Fibroblast of peridontal ligament (primary cell): ENCODE measurements around the gene WARS2.

Source experiments
- DNase-seq: peaks from one replicate; pipeline ENCODE4 v3.0.0-alpha.2; 2010; ENCODE audit errors: extremely low read depth

The WARS2 gene

GRCh38 chr1:119027759-119028158, 112.7 kb downstream of the WARS2 start:
- no peak for DNase-seq

GRCh38 chr1:119026956-119027355, 113.5 kb downstream of the WARS2 start:
- DNase-seq = no peak

GRCh38 chr1:119015547-119015946, 124.9 kb downstream of the WARS2 start:
- DNase-seq = no peak

GRCh38 chr1:119012383-119012782, 128.1 kb downstream of the WARS2 start:
- DNase-seq = no peak

GRCh38 chr1:119011706-119012105, 128.7 kb downstream of the WARS2 start:
- no peak for DNase-seq

- no peak for DNase-seq
Observed at GRCh38 chr1:119011116-119011515, 129.3 kb downstream of the WARS2 start.

- DNase-seq = no peak
Observed at GRCh38 chr1:119010201-119010600, 130.3 kb downstream of the WARS2 start.

- no peak for DNase-seq
Observed at GRCh38 chr1:119009312-119009655, 131.2 kb downstream of the WARS2 start.

GRCh38 chr1:119008483-119009311, 131.8 kb downstream of the WARS2 start:
- peak; percentile 65 for DNase-seq

GRCh38 chr1:119007670-119008482, 132.6 kb downstream of the WARS2 start:
- no peak for DNase-seq

- no peak for DNase-seq
Observed at GRCh38 chr1:119007339-119007669, 133.1 kb downstream of the WARS2 start.

GRCh38 chr1:119006406-119007279, 133.8 kb downstream of the WARS2 start:
- DNase-seq = no peak

GRCh38 chr1:119005724-119006405, 134.6 kb downstream of the WARS2 start:
- no peak for DNase-seq

- DNase-seq = no peak
Observed at GRCh38 chr1:119004781-119005180, 135.7 kb downstream of the WARS2 start.

GRCh38 chr1:119004129-119004527, 136.3 kb downstream of the WARS2 start:
- no peak for DNase-seq

GRCh38 chr1:119003413-119004128, 136.9 kb downstream of the WARS2 start:
- no peak for DNase-seq

GRCh38 chr1:119002028-119002686, 138.3 kb downstream of the WARS2 start:
- peak; percentile 58 for DNase-seq

- no peak for DNase-seq
Observed at GRCh38 chr1:119001181-119002027, 139.0 kb downstream of the WARS2 start.

GRCh38 chr1:119000371-119001180, 139.9 kb downstream of the WARS2 start:
- no peak for DNase-seq
